T-helper 17 cell (primary cell): ENCODE results near the gene SPATA2L. TPM values are rescaled to one million over a fixed set of nuclear protein-coding genes. Genes with fewer than 3 reads are reported as not detected.
"Not testable (repeated sequence)": the region's sequence is repeated elsewhere in the genome, so short reads cannot be mapped to it uniquely, and the experiment has no call there.

Experiments
- ATAC-seq: fragments of 150-1000 bp; cut with Tn5 transposase; 2 replicates; pipeline ENCODE4 v1.10.0; 2021; ENCODE audit warnings: mild to moderate bottlenecking, moderate library complexity
- DNase-seq, 3 donors: peaks; one replicate each; pipeline versions ENCODE4 v3.0.0 to v3.0.0-alpha.2; 2020 to 2021
- H3K9me3 ChIP-seq: one replicate; pipeline ENCODE4 v1.7.0; 2013; ENCODE audit warnings: low read length, mild to moderate bottlenecking; ENCODE audit not compliant: control insufficient read depth, poor library complexity, severe bottlenecking
- H3K27ac Mint-ChIP-seq: one replicate; pipeline ENCODE4 v1.8.0; 2022; ENCODE audit warnings: mild to moderate bottlenecking, moderate library complexity, mixed read lengths
- H3K27me3 Mint-ChIP-seq: one replicate; pipeline ENCODE4 v1.8.0; 2022; ENCODE audit warnings: mixed read lengths
- H3K36me3 Mint-ChIP-seq: one replicate; pipeline ENCODE4 v1.8.0; 2022; ENCODE audit warnings: low read depth, mixed read lengths
- H3K4me1 Mint-ChIP-seq: one replicate; pipeline ENCODE4 v1.8.0; 2022; ENCODE audit warnings: mild to moderate bottlenecking, mixed read lengths
- H3K4me3 Mint-ChIP-seq: one replicate; pipeline ENCODE4 v1.8.0; 2022; ENCODE audit warnings: mild to moderate bottlenecking, moderate library complexity, mixed read lengths
- total RNA-seq, 4 donors: library from RNA in 2 of 4; stranded (reverse) in 2 of 4; gene quantifications; one replicate each; pipeline ENCODE4 v1.2.3 and lab custom pipeline; 2022 to 2026

The SPATA2L gene
- total RNA-seq, 2 donors from 2014 or later: 20.6 to 30.8 TPM

DNA sequence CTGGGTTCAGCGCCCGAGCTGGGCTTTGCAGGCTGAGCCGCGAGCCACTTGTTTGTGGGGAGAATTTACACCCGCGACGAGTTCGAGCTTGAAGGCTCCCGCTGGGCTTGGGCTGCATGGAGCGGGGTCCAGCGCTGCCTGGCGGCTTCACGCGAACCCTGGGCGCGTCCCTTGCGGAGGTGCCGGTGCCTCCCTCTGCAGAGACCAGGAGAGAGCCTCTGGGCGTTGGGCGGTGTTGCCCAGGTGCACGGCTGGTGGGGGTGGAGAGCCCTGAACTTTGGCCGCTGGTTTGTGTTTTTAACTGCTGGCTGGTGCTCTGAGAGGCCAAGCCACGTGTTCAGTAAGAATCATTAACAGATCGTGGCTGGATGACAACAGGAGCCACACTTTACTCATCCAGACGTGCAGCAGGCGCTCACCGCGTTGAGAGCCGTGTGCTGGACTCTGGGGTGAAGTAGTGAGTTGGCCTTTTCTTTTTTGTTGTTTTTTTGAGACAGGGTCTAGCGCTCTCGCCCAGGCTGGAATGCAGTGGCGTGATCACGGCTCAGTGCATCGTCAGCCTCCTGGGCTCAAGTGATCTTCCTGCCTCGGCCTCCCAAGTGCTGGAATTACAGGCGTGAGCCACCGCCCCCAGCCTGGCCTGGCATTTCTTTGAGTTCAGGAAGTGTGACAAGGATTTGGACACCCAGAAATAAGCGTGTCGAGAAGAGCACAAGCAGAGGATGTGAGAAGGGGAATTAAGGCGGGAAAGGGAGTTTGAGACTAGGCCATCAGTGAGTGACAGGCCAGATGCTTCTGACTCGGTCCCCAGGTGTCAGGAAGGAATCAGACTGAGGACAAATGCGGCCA lies 14.2 kb downstream of the SPATA2L start:
- Mint-ChIP-seq H3K4me3 (peak overlapping the region; percentile 96), H3K27ac (peak overlapping the region; percentile 78), H3K27me3 (no peaks in the 10 kb centered on the region), H3K36me3 (no peaks in the 10 kb centered on the region), H3K4me1 (peaks cover 9% of the 10 kb centered on the region)
- peak; percentile 44 for ATAC-seq
- no peaks in the 10 kb centered on the region for H3K9me3 ChIP-seq
- no peak for DNase-seq

GRCh38 chr16:89686520-89687091 lies 14.9 kb downstream of the SPATA2L start, which contains the start of gene CDK10:
Gene CDK10, plus strand, starts transcription at chr16:89686689. Its CDS starts 22 bp downstream, at chr16:89686711.
- DNase-seq (peak; percentile 84 to 89 (median 87)), ATAC-seq (peak; percentile 90)
- no peaks in the 10 kb centered on the region for H3K9me3 ChIP-seq
- Mint-ChIP-seq H3K27me3 (no peaks in the 10 kb centered on the region), H3K4me3 (peak within 1 kb of the TSS; percentile 96), H3K27ac (peak within 1 kb of the TSS; percentile 78), H3K36me3 (no peaks in the 10 kb centered on the region), H3K4me1 (peaks cover 9% of the 10 kb centered on the region)

DNA sequence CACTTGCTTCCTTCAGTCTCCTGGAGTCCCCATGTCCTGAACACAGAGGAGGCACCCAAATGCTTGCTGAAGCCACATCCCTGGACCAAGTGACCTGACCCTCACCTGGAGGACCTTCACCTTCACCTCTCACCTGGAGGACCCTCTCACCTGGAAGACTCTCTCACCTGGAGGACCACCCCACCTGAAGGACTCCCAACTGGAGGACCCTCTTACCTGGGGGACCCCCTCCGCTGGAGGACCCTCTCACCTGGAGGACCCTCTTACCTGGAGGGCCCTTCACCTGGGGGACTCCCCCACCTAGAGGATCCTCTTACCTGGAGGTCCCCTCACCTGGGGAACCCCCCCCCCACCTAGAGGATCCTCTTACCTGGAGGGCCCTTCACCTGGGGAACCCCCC lies 15.6 kb downstream of the SPATA2L start:
- no peaks in the 10 kb centered on the region for H3K36me3 Mint-ChIP-seq
- peak overlapping the region; percentile 96 for H3K4me3 Mint-ChIP-seq
- ATAC-seq (no peak), DNase-seq (no peak)
- peak overlapping the region; percentile 78 for H3K27ac Mint-ChIP-seq
- H3K27me3 Mint-ChIP-seq: no peaks in the 10 kb centered on the region
- no peaks in the 10 kb centered on the region for H3K9me3 ChIP-seq
- peaks cover 9% of the 10 kb centered on the region for H3K4me1 Mint-ChIP-seq

DNA sequence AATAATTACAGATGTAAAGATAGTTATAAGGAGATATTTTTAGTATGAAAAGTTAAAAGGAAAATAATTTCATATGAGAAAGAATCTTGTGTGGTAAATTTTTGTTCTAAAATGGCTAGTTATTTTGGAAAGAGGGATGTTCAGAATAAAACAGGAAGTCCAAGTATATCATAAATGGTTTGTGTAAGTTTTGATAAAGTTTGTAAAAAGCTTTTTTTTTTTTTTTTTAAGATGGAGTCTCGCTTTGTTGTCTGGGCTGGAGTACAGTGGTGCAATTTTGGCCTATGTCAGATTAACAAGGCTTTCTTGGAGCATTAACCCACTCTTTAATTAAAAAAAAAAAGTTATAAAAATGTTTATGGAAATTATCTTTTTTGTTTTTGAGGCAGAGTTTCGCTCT lies 23.2 kb downstream of the SPATA2L start:
- H3K27me3 Mint-ChIP-seq: no peaks in the 10 kb centered on the region
- H3K4me1 Mint-ChIP-seq: no peaks in the 10 kb centered on the region
- H3K36me3 Mint-ChIP-seq: no peaks in the 10 kb centered on the region
- H3K4me3 Mint-ChIP-seq: no peak overlapping the region
- DNase-seq (no peak), ATAC-seq (no peak)
- H3K27ac Mint-ChIP-seq: no peak overlapping the region
- no peaks in the 10 kb centered on the region for H3K9me3 ChIP-seq

- no peaks in the 10 kb centered on the region for H3K9me3 ChIP-seq
- Mint-ChIP-seq H3K36me3 (no peaks in the 10 kb centered on the region), H3K27me3 (no peaks in the 10 kb centered on the region), H3K4me1 (no peaks in the 10 kb centered on the region), H3K27ac (no peak overlapping the region), H3K4me3 (no peak overlapping the region)
- no peak for ATAC-seq
- DNase-seq: no peak
These were observed 29.1 kb downstream of the SPATA2L start for GRCh38 chr16:89672177-89672941.

GRCh38 chr16:89671565-89671964 lies 29.9 kb downstream of the SPATA2L start:
- H3K4me3 Mint-ChIP-seq, H3K4me1 Mint-ChIP-seq, H3K27ac Mint-ChIP-seq, H3K27me3 Mint-ChIP-seq, DNase-seq, H3K36me3 Mint-ChIP-seq, H3K9me3 ChIP-seq, ATAC-seq: not testable (repeated sequence)

GRCh38 chr16:89670496-89671431 lies 30.7 kb downstream of the SPATA2L start:
- Mint-ChIP-seq H3K27ac (no peak overlapping the region), H3K4me1 (no peaks in the 10 kb centered on the region), H3K27me3 (no peaks in the 10 kb centered on the region), H3K36me3 (no peaks in the 10 kb centered on the region), H3K4me3 (no peak overlapping the region)
- no peak for ATAC-seq
- DNase-seq: no peak
- H3K9me3 ChIP-seq: no peaks in the 10 kb centered on the region

DNA sequence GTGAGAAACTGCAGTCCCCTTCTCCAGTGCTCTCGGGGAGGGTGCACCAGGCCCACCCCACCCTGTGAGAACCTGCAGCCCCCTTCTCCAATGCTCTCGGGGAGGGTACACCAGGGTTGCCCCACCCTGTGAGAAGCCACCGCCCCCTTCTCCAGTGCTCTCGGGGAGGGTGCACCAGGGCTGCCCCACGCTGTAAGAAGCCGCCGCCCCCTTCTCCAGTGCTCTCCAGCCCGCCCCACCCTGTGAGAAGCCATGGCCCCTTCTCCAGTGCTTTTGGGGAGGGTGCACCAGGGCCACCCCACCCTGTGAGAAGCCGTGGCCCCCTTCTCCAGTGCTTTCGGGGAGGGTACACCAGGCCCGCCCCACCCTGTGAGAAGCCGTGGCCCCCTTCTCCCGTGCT lies 31.8 kb downstream of the SPATA2L start:
- H3K9me3 ChIP-seq: no peaks in the 10 kb centered on the region
- no peaks in the 10 kb centered on the region for H3K36me3 Mint-ChIP-seq
- DNase-seq (no peak), ATAC-seq (no peak)
- no peaks in the 10 kb centered on the region for H3K4me1 Mint-ChIP-seq
- no peak overlapping the region for H3K4me3 Mint-ChIP-seq
- H3K27ac Mint-ChIP-seq: no peak overlapping the region
- no peaks in the 10 kb centered on the region for H3K27me3 Mint-ChIP-seq

- no peak for ATAC-seq
- H3K4me1 Mint-ChIP-seq: no peaks in the 10 kb centered on the region
- no peak overlapping the region for H3K4me3 Mint-ChIP-seq
- DNase-seq: no peak
- H3K27ac Mint-ChIP-seq: no peak overlapping the region
- no peaks in the 10 kb centered on the region for H3K9me3 ChIP-seq
- no peaks in the 10 kb centered on the region for H3K36me3 Mint-ChIP-seq
- no peaks in the 10 kb centered on the region for H3K27me3 Mint-ChIP-seq
These were observed 32.7 kb downstream of the SPATA2L start for GRCh38 chr16:89668790-89669158.

GRCh38 chr16:89667633-89668032 lies 33.9 kb downstream of the SPATA2L start:
- Mint-ChIP-seq H3K4me1 (no peaks in the 10 kb centered on the region), H3K4me3 (no peak overlapping the region), H3K27me3 (no peaks in the 10 kb centered on the region), H3K27ac (no peak overlapping the region), H3K36me3 (no peaks in the 10 kb centered on the region)
- ATAC-seq: no peak
- DNase-seq: no peak
- no peaks in the 10 kb centered on the region for H3K9me3 ChIP-seq

DNA sequence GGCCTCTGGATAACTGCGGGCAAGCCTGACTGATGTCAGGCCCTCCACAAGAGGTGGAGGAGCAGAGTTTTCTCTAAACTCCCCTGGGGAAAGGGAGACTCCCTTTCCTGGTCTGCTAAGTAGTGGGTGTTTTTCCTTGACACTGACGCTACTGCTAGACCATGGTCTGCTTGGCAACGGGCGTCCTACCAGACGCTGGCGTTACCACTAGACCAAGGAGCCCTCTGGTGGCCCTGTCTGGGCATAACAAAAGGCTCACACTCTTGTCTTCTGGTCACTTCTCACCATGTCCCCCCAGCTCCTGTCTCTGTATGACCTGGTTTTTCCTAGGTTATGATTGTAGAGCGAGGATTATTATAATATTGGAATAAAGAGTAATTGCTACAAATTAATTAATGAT lies 34.5 kb downstream of the SPATA2L start:
- H3K9me3 ChIP-seq, H3K27ac Mint-ChIP-seq, ATAC-seq, DNase-seq, H3K27me3 Mint-ChIP-seq, H3K36me3 Mint-ChIP-seq, H3K4me1 Mint-ChIP-seq, H3K4me3 Mint-ChIP-seq: not testable (repeated sequence)

- H3K4me3 Mint-ChIP-seq, ATAC-seq, H3K27me3 Mint-ChIP-seq, H3K27ac Mint-ChIP-seq, H3K4me1 Mint-ChIP-seq, H3K36me3 Mint-ChIP-seq, DNase-seq, H3K9me3 ChIP-seq: not testable (repeated sequence)
These were observed 37.3 kb downstream of the SPATA2L start for GRCh38 chr16:89664238-89664637.
